ENCODE measurements around the gene PXDN. TPM values are rescaled to one million over a fixed set of nuclear protein-coding genes. Genes with fewer than 3 reads are reported as not detected.

PXDN gene
- total and polyA plus RNA-seq, 2 of the 13 experiments (the other 11 are each of a cell fraction or from before 2014, with no cell fraction given), result not detected

DNA sequence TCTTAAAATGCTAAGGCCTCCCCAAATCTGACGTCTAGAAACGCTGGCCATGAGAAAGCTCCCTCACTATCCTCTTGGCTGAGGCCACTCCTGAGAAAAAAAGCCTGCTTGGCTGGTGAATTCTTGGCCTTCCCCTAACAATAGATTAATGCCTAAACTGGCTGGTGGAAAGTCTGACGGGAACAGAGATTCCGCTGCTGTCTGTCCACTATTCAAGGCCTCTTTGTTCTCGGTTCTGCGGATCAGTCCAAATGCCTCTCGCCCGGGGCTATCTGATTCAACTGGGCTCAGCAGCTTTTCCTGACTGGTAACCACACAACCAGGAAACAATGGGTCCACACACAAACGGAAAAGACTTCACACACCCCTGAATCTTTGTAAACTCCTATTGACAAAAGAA lies 27.2 kb downstream of the PXDN start (continued):
- no peak for TF ChIP-seq KIAA2018 (CRISPR knock-in tag; IDR thresholded peaks at IDR 0.05; ENCODE audit: borderline replicate concordance)
- TF ChIP-seq CENPT (CRISPR knock-in tag; IDR thresholded peaks at IDR 0.05; ENCODE audit: low read depth), result no peak
- TF ChIP-seq ZMYM3 (CRISPR knock-in tag; IDR thresholded peaks at IDR 0.05), result no peak
- TF ChIP-seq LRRFIP1 (CRISPR knock-in tag; conservative IDR thresholded peaks at IDR 0.05), result no peak
- TF ChIP-seq, protein P1, sequence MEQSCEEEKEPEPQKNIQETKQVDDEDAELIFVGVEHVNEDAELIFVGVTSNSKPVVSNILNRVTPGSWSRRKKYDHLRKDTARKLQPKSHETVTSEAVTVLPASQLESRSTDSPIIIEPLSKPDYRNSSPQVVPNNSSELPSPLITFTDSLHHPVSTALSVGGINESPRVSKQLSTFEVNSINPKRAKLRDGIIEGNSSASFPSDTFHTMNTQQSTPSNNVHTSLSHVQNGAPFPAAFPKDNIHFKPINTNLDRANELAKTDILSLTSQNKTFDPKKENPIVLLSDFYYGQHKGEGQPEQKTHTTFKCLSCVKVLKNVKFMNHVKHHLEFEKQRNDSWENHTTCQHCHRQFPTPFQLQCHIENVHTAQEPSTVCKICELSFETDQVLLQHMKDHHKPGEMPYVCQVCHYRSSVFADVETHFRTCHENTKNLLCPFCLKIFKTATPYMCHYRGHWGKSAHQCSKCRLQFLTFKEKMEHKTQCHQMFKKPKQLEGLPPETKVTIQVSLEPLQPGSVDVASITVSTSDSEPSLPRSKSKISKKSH (CRISPR knock-in tag; IDR thresholded peaks at IDR 0.05; ENCODE audit: borderline replicate concordance), result no peak
- no peak for TF ChIP-seq ZNF784 (CRISPR knock-in tag; IDR thresholded peaks at IDR 0.05; ENCODE audit: borderline replicate concordance)
- no peak for TF ChIP-seq ZNF331 (CRISPR knock-in tag; IDR thresholded peaks at IDR 0.05)
- no peak for TF ChIP-seq ZNF136 (CRISPR knock-in tag; IDR thresholded peaks at IDR 0.05; ENCODE audit: low read depth)
